Nephron progenitor cell (in vitro differentiated cells): Measurements from ENCODE around the gene PRIM2.
"Not testable (repeated sequence)": the region's sequence is repeated elsewhere in the genome, so short reads cannot be mapped to it uniquely, and the experiment has no call there.

Source experiments
- DNase-seq: peaks from one replicate; pipeline ENCODE4 v3.0.0; 2021
- H3K27ac Mint-ChIP-seq: 2 replicates; pipeline ENCODE4 v1.8.0; 2021; ENCODE audit warnings: mild to moderate bottlenecking, moderate library complexity, mixed read lengths
- H3K27me3 Mint-ChIP-seq: 2 replicates; pipeline ENCODE4 v1.8.0; 2021; ENCODE audit warnings: mild to moderate bottlenecking, low read depth, mixed read lengths; ENCODE audit not compliant: poor library complexity
- H3K36me3 Mint-ChIP-seq: 2 replicates; pipeline ENCODE4 v1.8.0; 2021; ENCODE audit warnings: low read depth, mixed read lengths
- H3K4me1 Mint-ChIP-seq: 2 replicates; pipeline ENCODE4 v1.8.0; 2021; ENCODE audit warnings: mixed read lengths
- H3K4me3 Mint-ChIP-seq: 2 replicates; pipeline ENCODE4 v1.8.0; 2021; ENCODE audit warnings: mild to moderate bottlenecking, moderate library complexity, mixed read lengths
- H3K9me3 Mint-ChIP-seq: 2 replicates; pipeline ENCODE4 v1.8.0; 2021; ENCODE audit warnings: mild to moderate bottlenecking, moderate library complexity, mixed read lengths
- TF ChIP-seq, protein P1 (sequence below): fragments of 200-600 bp; sonication (generic); IDR thresholded peaks from 2 replicates; pipeline ENCODE4 v1.5.0; 2021; ENCODE audit warnings: antibody characterized with exemption

Gene PRIM2

DNA sequence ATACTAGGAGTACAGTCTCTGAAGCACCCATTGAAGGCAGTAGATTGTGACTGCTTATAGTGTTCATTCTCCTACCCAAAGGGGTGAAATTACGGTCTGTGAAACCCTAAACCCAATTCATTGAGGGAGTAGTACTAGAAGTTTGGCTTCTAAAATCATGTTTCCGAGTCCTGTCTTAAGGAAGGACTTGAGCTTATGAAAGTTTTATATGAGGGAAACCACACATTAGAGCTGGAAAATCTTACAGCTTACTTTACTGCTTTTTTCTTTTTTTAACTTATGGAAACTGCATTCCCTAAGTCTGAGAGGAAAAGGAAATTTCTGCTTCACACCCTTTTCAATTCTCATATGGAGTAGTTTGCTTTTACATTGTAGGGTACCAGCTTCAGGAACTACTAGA lies 38.4 kb upstream of the PRIM2 start:
- Mint-ChIP-seq H3K9me3 (peaks cover 11% of the 10 kb centered on the region), H3K4me3 (no peak overlapping the region), H3K36me3 (no peaks in the 10 kb centered on the region), H3K27me3 (no peaks in the 10 kb centered on the region), H3K27ac (no peak overlapping the region), H3K4me1 (no peaks in the 10 kb centered on the region)
- DNase-seq = no peak
- TF ChIP-seq, protein P1, sequence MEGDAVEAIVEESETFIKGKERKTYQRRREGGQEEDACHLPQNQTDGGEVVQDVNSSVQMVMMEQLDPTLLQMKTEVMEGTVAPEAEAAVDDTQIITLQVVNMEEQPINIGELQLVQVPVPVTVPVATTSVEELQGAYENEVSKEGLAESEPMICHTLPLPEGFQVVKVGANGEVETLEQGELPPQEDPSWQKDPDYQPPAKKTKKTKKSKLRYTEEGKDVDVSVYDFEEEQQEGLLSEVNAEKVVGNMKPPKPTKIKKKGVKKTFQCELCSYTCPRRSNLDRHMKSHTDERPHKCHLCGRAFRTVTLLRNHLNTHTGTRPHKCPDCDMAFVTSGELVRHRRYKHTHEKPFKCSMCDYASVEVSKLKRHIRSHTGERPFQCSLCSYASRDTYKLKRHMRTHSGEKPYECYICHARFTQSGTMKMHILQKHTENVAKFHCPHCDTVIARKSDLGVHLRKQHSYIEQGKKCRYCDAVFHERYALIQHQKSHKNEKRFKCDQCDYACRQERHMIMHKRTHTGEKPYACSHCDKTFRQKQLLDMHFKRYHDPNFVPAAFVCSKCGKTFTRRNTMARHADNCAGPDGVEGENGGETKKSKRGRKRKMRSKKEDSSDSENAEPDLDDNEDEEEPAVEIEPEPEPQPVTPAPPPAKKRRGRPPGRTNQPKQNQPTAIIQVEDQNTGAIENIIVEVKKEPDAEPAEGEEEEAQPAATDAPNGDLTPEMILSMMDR = no peak

DNA sequence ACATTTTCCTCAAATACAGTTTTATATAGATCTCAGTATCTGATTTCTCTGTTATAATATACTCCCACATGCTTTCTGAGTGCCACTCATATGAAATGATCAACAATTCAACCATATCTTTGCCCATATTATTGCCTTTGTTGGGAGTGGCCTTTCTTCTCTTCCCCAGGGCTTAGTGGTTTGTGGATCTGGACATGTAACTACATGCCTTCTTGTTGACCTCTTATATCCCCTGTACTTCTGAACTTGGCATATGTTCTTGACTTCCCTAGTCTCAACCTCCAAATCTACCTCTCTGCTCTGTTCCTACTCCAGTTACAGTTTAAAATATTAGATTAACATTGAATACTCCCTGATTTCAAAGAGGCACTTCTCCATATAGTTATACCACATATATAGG lies 34.3 kb upstream of the PRIM2 start:
- Mint-ChIP-seq H3K36me3 (no peaks in the 10 kb centered on the region), H3K9me3 (peaks cover 20% of the 10 kb centered on the region), H3K4me3 (no peak overlapping the region), H3K4me1 (no peaks in the 10 kb centered on the region), H3K27me3 (no peaks in the 10 kb centered on the region), H3K27ac (no peak overlapping the region)
- TF ChIP-seq, protein P1 = no peak
- no peak for DNase-seq

DNA sequence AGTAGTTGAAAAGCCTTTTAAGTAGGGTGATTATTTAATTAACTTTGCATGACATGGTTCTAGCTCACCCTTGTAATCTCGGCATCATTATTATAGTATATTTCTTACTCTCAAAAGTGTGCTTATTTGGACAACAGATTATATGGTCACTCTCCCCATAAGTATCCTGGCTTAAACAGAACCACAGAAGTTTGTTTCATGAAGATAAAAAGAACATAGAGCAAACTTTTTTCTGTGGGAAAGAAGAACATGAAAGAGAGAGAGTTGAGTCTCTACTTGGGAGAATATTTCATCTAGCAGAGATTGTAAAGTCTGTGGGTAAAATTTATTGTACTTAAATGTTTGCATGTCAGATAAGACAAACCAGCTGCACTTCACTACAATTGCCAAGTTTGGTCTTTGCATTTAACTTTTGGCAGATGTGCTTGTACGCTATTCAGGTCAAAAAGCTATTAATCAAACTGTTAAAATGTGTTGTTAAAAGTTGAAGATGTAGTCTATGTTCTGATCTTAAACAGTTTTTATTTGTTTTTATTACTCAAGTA lies 33.4 kb upstream of the PRIM2 start:
- H3K27me3 Mint-ChIP-seq = no peaks in the 10 kb centered on the region
- H3K4me3 Mint-ChIP-seq = no peak overlapping the region
- H3K27ac Mint-ChIP-seq = no peak overlapping the region
- no peaks in the 10 kb centered on the region for H3K4me1 Mint-ChIP-seq
- no peak for DNase-seq
- no peaks in the 10 kb centered on the region for H3K36me3 Mint-ChIP-seq
- H3K9me3 Mint-ChIP-seq = peaks cover 25% of the 10 kb centered on the region
- TF ChIP-seq, protein P1 = no peak

DNA sequence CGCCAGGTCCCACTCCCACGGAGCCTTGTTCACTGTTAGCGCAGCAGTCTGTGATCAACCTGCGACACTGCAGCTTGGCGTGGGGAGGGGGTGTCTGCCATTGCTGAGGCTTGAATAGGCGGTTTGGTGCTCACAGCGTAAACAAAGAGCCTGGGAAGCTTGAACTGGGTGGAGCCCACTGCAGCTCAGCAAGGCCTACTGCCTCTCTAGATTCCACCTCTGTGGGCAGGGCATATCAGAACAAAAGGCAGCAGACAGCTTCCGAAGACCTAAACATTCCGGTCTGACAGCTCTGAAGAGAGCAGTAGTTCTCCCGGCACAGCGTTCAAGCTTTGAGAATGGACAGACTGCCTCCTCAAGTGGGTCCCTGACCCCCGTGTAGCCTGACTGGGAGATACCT lies 29.3 kb upstream of the PRIM2 start:
- not testable (repeated sequence) for H3K36me3 Mint-ChIP-seq, H3K4me3 Mint-ChIP-seq, H3K4me1 Mint-ChIP-seq, DNase-seq, H3K27ac Mint-ChIP-seq, H3K27me3 Mint-ChIP-seq
- H3K9me3 Mint-ChIP-seq = peaks cover 29% of the 10 kb centered on the region

DNA sequence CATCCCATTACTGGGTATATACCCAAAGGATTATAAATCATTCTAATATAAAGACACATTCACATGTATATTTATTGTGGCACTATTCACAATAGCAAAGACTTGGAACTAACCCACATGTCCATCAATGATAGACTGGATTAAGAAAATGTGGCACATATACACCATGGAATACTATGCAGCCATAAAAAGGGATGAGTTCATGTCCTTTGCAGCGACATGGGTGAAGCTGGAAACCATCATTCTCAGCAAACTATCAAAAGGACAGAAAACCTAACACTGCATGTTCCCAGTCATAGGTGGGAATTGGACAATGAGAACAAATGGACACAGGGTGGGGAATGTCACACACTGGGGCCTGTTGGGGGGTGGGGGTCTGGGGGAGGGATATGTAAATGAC lies 24.0 kb upstream of the PRIM2 start:
- not testable (repeated sequence) for H3K4me1 Mint-ChIP-seq, H3K4me3 Mint-ChIP-seq, H3K27me3 Mint-ChIP-seq, DNase-seq, H3K27ac Mint-ChIP-seq, H3K9me3 Mint-ChIP-seq, H3K36me3 Mint-ChIP-seq

DNA sequence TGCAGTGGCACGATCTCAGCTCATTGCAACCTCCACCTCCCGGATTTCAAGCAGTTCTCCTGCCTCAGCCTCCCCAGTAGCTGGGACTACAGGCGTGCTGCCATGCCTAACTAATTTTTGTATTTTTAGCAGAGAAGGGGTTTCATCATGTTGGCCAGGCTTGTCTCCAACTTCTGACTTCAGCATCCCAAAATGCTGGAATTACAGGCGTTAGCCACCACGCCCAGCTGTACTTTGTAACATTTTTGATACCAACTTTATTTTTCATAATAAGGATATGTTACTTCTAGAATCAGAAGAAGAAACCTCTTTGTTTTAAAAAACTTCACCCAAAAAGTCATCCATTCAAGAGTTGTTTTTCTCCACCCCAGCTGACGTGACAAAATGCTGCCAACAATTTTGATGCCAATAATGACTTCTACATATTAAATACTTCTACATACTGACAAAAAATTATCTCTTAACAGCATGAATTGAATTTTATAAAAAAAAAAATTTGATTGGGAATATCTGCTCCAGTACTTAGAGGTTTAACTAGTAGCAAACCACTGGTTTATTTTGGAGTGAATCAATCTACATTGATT lies 22.5 kb upstream of the PRIM2 start:
- no peak overlapping the region for H3K4me3 Mint-ChIP-seq
- no peaks in the 10 kb centered on the region for H3K36me3 Mint-ChIP-seq
- H3K9me3 Mint-ChIP-seq = no peaks in the 10 kb centered on the region
- H3K27me3 Mint-ChIP-seq = peaks cover 4% of the 10 kb centered on the region
- TF ChIP-seq, protein P1 = no peak
- H3K4me1 Mint-ChIP-seq = no peaks in the 10 kb centered on the region
- DNase-seq = no peak
- no peak overlapping the region for H3K27ac Mint-ChIP-seq

DNA sequence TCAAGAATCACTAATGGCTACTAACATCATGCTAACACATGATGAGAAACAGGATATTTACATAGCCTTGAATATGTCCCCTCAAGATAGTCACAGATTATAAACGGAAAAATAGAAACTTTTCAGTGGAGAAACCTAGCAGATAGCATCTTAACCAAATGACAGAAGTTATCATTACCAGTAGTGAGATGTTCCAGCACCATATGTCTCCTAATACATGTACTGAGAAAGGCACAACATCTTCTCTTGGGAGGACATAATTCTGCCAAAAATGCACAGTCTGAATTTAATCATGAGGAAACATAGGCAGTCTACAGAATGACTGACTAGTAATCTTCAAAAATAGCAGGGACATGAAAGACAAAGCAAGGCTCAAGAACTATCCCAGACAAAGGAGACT lies 19.9 kb upstream of the PRIM2 start:
- Mint-ChIP-seq H3K27ac (no peak overlapping the region), H3K4me3 (no peak overlapping the region), H3K27me3 (peaks cover under 1% of the 10 kb centered on the region), H3K36me3 (no peaks in the 10 kb centered on the region), H3K4me1 (no peaks in the 10 kb centered on the region), H3K9me3 (no peaks in the 10 kb centered on the region)
- DNase-seq = no peak
- TF ChIP-seq, protein P1 = no peak
